T follicular helper cell (primary cell): ENCODE results near the gene KCTD2.
A peak's percentile ranks its signal among the peaks of the same experiment; 100 is the strongest.
"Not testable (repeated sequence)": the region's sequence is repeated elsewhere in the genome, so short reads cannot be mapped to it uniquely, and the experiment has no call there.

ENCODE experiments used
- DNase-seq: peaks from one replicate; pipeline ENCODE4 v3.0.0-alpha.2; 2020; ENCODE audit warnings: low read depth
- total RNA-seq, 2 experiments: gene quantifications; one replicate each; lab custom pipeline; 2026; lab: John Stamatoyannopoulos, UW

The KCTD2 gene
- 57.1 to 83.1 reads per million in 2 experiments for total RNA-seq

- DNase-seq, result peak; percentile 89
Measured at GRCh38 chr17:75046407-75047289, at the start of gene KCTD2, which contains the start of gene ATP5PD. KCTD2 (plus strand) TSS chr17:75047225; CDS start chr17:75047251, 26 bp downstream. ATP5PD (minus strand) TSS chr17:75046969; CDS start chr17:75042650, 4,319 bp downstream.

- no peak for DNase-seq
Measured at GRCh38 chr17:74998783-74999182, 48.2 kb upstream of the KCTD2 start.

GRCh38 chr17:74999523-74999922, 47.5 kb upstream of the KCTD2 start:
- no peak for DNase-seq

GRCh38 chr17:75001915-75002843, 44.8 kb upstream of the KCTD2 start:
- no peak for DNase-seq

- DNase-seq, result no peak
Measured at GRCh38 chr17:75003070-75003956, 43.7 kb upstream of the KCTD2 start.

GRCh38 chr17:75003957-75004355, 43.1 kb upstream of the KCTD2 start:
- no peak for DNase-seq

GRCh38 chr17:75004371-75004770, 42.7 kb upstream of the KCTD2 start:
- DNase-seq, result no peak

- DNase-seq, result no peak
Measured at GRCh38 chr17:75005291-75005690, 41.7 kb upstream of the KCTD2 start.

GRCh38 chr17:75006084-75006483, 40.9 kb upstream of the KCTD2 start:
- not testable (repeated sequence) for DNase-seq

- no peak for DNase-seq
Measured at GRCh38 chr17:75006653-75007052, 40.4 kb upstream of the KCTD2 start.

GRCh38 chr17:75008373-75008772, 38.7 kb upstream of the KCTD2 start:
- no peak for DNase-seq

GRCh38 chr17:75009139-75009724, 37.8 kb upstream of the KCTD2 start:
- no peak for DNase-seq

GRCh38 chr17:75010683-75011400, 36.2 kb upstream of the KCTD2 start:
- no peak for DNase-seq

GRCh38 chr17:75011401-75012095, 35.5 kb upstream of the KCTD2 start:
- no peak for DNase-seq

- DNase-seq, result no peak
Measured at GRCh38 chr17:75012096-75012345, 35.0 kb upstream of the KCTD2 start.

- peak; percentile 59 for DNase-seq
Measured at GRCh38 chr17:75012346-75013091, 34.5 kb upstream of the KCTD2 start, which contains the start of gene MRPL58. MRPL58 (plus strand) TSS chr17:75012670; CDS start chr17:75012687, 17 bp downstream.

GRCh38 chr17:75013092-75013559, 33.9 kb upstream of the KCTD2 start:
- DNase-seq, result no peak

GRCh38 chr17:75019146-75019545, 27.9 kb upstream of the KCTD2 start:
- DNase-seq, result no peak

GRCh38 chr17:75019710-75020109, 27.3 kb upstream of the KCTD2 start:
- DNase-seq, result no peak
